ENCODE data around the gene LCE3C. TPM values are rescaled to one million over a fixed set of nuclear protein-coding genes. Genes with fewer than 3 reads are reported as not detected.

LCE3C gene
- polyA plus RNA-seq, 1 of the 3 experiments (the other 2 are of a cell fraction) = not detected

- Histone ChIP-seq H3K27me3 (ENCODE audit: insufficient read depth) (no peaks in the 10 kb centered on the region), H3F3A (replicated peaks; ENCODE audit: insufficient read depth) (no peaks in the 10 kb centered on the region), H3K36me3 (replicated peaks in 1 of 2; ENCODE audit: control insufficient read depth in 1 of 2, insufficient read depth in 2 of 2, low read length in 1 of 2) (no peaks in the 10 kb centered on the region), H3K4me3 (ENCODE audit: low read depth in 2 of 2, low read length in 1 of 2) (no peak overlapping the region), H4K20me1 (ENCODE audit: insufficient read depth) (no peaks in the 10 kb centered on the region), H3K4me1 (ENCODE audit: control insufficient read depth in 1 of 2, insufficient read depth in 2 of 2, low read depth in 1 of 2, low read length in 1 of 2) (no peaks in the 10 kb centered on the region), H3K79me2 (ENCODE audit: insufficient read depth) (no peaks in the 10 kb centered on the region), H3K9me2 (no peaks in the 10 kb centered on the region), H3K9me3 (no peaks in the 10 kb centered on the region), H3K4me2 (no peak overlapping the region), H3K27ac (ENCODE audit: low read depth in 2 of 2, low read length in 1 of 2) (no peak overlapping the region), H2AFZ (ENCODE audit: low read depth) (no peak overlapping the region), H3K9ac (no peak overlapping the region)
- TF ChIP-seq GABPA (IDR thresholded peaks at IDR 0.05; ENCODE audit: low read depth) = no peak
- TF ChIP-seq EZH2phosphoT487 (IDR thresholded peaks at IDR 0.05; ENCODE audit: borderline replicate concordance, low read depth) = no peak
- TF ChIP-seq FOXJ3 (CRISPR knock-in tag; IDR thresholded peaks at IDR 0.05) = no peak
- no peak for TF ChIP-seq RXRA (IDR thresholded peaks at IDR 0.05; ENCODE audit: borderline replicate concordance, low read depth)
- TF ChIP-seq EP300 (IDR thresholded peaks at IDR 0.05; ENCODE audit: borderline replicate concordance in 1 of 2, low read depth in 1 of 2, low read length in 1 of 2) = no peak
- TF ChIP-seq MEF2A (IDR thresholded peaks at IDR 0.05; ENCODE audit: borderline replicate concordance, low read depth) = no peak
- TF ChIP-seq FOXM1 (IDR thresholded peaks at IDR 0.05; ENCODE audit: low read depth) = no peak
- no peak for TF ChIP-seq YY1 (IDR thresholded peaks at IDR 0.05; ENCODE audit: low read depth)
- TF ChIP-seq SIN3A (IDR thresholded peaks at IDR 0.05; ENCODE audit: borderline replicate concordance, low read depth, low read length) = no peak
- TF ChIP-seq JUND (IDR thresholded peaks at IDR 0.05) = no peak
- no peak for TF ChIP-seq POLR2AphosphoS5 (IDR thresholded peaks at IDR 0.05; ENCODE audit: low read depth, low read length)
- TF ChIP-seq ZBTB33 (IDR thresholded peaks at IDR 0.05; ENCODE audit: borderline replicate concordance, low read depth) = no peak
- no peak for TF ChIP-seq ELF1 (IDR thresholded peaks at IDR 0.05)
- TF ChIP-seq USF1 (IDR thresholded peaks at IDR 0.05; ENCODE audit: borderline replicate concordance, low read depth) = no peak
- CTCF ChIA-PET = no interaction called here
- WGBS (ENCODE audit: low lambda C conversion rate) = 0% methylated on average over 2 of the region's 3 CpGs
- no peak for DNase-seq
- POLR2A ChIA-PET = no interaction called here
Measured at GRCh38 chr1:152630596-152630995, 30.6 kb downstream of the LCE3C start.

GRCh38 chr1:152640351-152640750 is 40.3 kb downstream of the LCE3C start:
- WGBS (ENCODE audit: low lambda C conversion rate) = 0% methylated on average over 1 of the region's 1 CpG
- no peak for DNase-seq
- ChIA-PET CTCF (interaction anchor here (5.8 kb wide), 1 partner anchor 14 kb away, joined by 37 read pairs; no protein-coding TSS in a partner anchor), POLR2A (no interaction called here)
- no peak overlapping the region for H3K9ac ChIP-seq
- TF ChIP-seq TCF12 (IDR thresholded peaks at IDR 0.05) (no peak), FOSL2 (IDR thresholded peaks at IDR 0.05; ENCODE audit: borderline replicate concordance, low read depth) (no peak), RCOR1 (IDR thresholded peaks at IDR 0.05; ENCODE audit: low read length) (no peak), USF1 (IDR thresholded peaks at IDR 0.05; ENCODE audit: borderline replicate concordance, low read depth) (no peak)
- no peaks in the 10 kb centered on the region for H3K4me1 ChIP-seq (ENCODE audit: control insufficient read depth in 1 of 2, insufficient read depth in 2 of 2, low read depth in 1 of 2, low read length in 1 of 2)
- H4K20me1 ChIP-seq (ENCODE audit: insufficient read depth) = no peaks in the 10 kb centered on the region
- H3K9me3 ChIP-seq = no peaks in the 10 kb centered on the region
- H3K79me2 ChIP-seq (ENCODE audit: insufficient read depth) = no peaks in the 10 kb centered on the region
- no peak overlapping the region for H3K4me3 ChIP-seq (ENCODE audit: low read depth in 2 of 2, low read length in 1 of 2)
- H3K4me2 ChIP-seq = no peak overlapping the region
- H2AFZ ChIP-seq (ENCODE audit: low read depth) = no peak overlapping the region
- H3K27ac ChIP-seq (ENCODE audit: low read depth in 2 of 2, low read length in 1 of 2) = no peak overlapping the region
- H3K27me3 ChIP-seq (ENCODE audit: insufficient read depth) = no peaks in the 10 kb centered on the region
- H3K36me3 ChIP-seq (replicated peaks in 1 of 2; ENCODE audit: control insufficient read depth in 1 of 2, insufficient read depth in 2 of 2, low read length in 1 of 2) = no peaks in the 10 kb centered on the region
- no peaks in the 10 kb centered on the region for H3F3A ChIP-seq (replicated peaks; ENCODE audit: insufficient read depth)
- no peaks in the 10 kb centered on the region for H3K9me2 ChIP-seq
